GM21367 (cell line): ENCODE results near the gene SPRR3.

Experiments
- ATAC-seq: cut with Tn5 transposase; IDR thresholded peaks from one replicate; pipeline ENCODE4 v1.9.1; 2021; ENCODE audit not compliant: unreplicated experiment

Gene SPRR3

DNA sequence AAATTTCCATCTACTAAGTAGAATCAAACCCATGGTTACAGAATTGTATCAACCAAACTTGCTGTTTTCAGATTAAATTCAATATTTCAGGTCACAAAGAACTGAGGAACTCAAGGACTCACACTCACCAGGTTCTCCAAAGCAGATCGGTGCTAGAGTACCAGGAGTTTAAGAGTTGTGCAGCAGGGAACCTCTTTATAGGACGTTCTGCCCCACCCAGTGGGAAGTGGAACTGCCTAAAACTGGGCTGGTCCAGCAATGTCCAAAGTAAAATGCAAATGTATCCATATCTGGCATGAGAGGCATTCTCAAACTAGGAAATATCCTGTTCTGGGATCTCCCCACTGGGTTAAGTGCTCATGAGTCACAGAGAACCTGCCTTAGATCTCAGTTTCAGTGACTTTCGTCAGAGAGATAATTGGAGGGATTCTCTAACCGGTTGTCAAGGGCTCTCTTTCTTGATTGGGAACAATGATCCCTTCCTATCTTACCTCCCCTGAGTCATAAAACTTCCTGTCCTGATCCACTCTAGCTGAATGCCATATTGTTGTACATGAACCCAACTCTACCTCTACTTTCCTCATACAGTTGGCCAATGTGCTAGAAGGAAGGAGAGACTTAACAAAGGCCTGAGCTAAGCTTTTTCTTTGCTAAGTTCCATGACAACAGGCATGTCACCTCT lies 39.5 kb downstream of the SPRR3 start, which contains the start of gene SPRR2D:
SPRR2D (minus strand) TSS at position 171 of the 682 bp plus-strand sequence. CDS start 774 bp downstream, outside the sequence.
- ATAC-seq, result no peak

DNA sequence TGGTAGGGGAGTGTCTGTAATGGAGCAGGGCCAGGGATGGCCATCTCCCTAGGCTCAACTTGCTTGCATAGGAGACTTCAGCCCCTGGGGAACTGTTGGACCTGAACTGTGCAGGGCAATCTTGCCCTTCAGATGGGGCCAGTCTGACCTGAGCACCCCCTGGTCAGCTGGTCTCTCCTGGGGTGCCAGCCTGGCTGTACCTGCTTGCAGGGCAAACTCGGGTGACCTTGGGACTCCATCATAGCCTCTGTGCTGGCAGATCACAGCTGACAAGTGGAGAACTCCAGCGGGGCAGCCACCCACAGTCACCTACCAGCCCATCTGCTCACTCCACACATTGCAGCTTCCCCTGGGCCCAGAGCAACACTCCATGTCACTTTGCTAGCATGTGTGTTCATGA lies 47.7 kb downstream of the SPRR3 start:
- no peak for ATAC-seq
